Measurements from ENCODE around the gene CDC6. TPM values are rescaled to one million over a fixed set of nuclear protein-coding genes. Genes with fewer than 3 reads are reported as not detected.
A peak's percentile ranks its signal among the peaks of the same experiment; 100 is the strongest.

The CDC6 gene
- total RNA-seq, 1 experiment from 2014 or later = 96.8 TPM

GRCh38 chr17:40328386-40328766 lies 40.7 kb downstream of the CDC6 start:
- CTCF ChIA-PET = interaction anchor here (0.8 to 1.6 kb wide), 3 partner anchors 9 to 26 kb away, joined by 3 to 4 read pairs (median 3); no protein-coding TSS in a partner anchor
- intact Hi-C loops (cut with micrococcal nuclease) = no loop called here
- no peaks in the 10 kb centered on the region for H3K9me3 Mint-ChIP-seq (ENCODE audit: unreplicated experiment)
- no peak overlapping the region for H3K4me3 Mint-ChIP-seq (ENCODE audit: unreplicated experiment)
- POLR2A ChIA-PET = interaction anchor here (1.4 kb wide), 1 partner anchor 12 kb away, joined by 7 read pairs; no protein-coding TSS in a partner anchor
- H3K27ac Mint-ChIP-seq (ENCODE audit: low read depth, unreplicated experiment) = no peak overlapping the region
- no peak for DNase-seq (ENCODE audit: unreplicated experiment)
- peaks cover 15% of the 10 kb centered on the region for H3K36me3 Mint-ChIP-seq (ENCODE audit: insufficient read depth, unreplicated experiment)
- no TSS peak for BruUV-seq (replicated peaks)
- H3K27me3 Mint-ChIP-seq (ENCODE audit: insufficient read depth, unreplicated experiment) = no peaks in the 10 kb centered on the region
- peaks cover 51% of the 10 kb centered on the region for H3K4me1 Mint-ChIP-seq (ENCODE audit: insufficient read depth, unreplicated experiment)
- TF ChIP-seq, protein P1, sequence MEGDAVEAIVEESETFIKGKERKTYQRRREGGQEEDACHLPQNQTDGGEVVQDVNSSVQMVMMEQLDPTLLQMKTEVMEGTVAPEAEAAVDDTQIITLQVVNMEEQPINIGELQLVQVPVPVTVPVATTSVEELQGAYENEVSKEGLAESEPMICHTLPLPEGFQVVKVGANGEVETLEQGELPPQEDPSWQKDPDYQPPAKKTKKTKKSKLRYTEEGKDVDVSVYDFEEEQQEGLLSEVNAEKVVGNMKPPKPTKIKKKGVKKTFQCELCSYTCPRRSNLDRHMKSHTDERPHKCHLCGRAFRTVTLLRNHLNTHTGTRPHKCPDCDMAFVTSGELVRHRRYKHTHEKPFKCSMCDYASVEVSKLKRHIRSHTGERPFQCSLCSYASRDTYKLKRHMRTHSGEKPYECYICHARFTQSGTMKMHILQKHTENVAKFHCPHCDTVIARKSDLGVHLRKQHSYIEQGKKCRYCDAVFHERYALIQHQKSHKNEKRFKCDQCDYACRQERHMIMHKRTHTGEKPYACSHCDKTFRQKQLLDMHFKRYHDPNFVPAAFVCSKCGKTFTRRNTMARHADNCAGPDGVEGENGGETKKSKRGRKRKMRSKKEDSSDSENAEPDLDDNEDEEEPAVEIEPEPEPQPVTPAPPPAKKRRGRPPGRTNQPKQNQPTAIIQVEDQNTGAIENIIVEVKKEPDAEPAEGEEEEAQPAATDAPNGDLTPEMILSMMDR (IDR thresholded peaks at IDR 0.05; ENCODE audit: unreplicated experiment) = no peak

DNA sequence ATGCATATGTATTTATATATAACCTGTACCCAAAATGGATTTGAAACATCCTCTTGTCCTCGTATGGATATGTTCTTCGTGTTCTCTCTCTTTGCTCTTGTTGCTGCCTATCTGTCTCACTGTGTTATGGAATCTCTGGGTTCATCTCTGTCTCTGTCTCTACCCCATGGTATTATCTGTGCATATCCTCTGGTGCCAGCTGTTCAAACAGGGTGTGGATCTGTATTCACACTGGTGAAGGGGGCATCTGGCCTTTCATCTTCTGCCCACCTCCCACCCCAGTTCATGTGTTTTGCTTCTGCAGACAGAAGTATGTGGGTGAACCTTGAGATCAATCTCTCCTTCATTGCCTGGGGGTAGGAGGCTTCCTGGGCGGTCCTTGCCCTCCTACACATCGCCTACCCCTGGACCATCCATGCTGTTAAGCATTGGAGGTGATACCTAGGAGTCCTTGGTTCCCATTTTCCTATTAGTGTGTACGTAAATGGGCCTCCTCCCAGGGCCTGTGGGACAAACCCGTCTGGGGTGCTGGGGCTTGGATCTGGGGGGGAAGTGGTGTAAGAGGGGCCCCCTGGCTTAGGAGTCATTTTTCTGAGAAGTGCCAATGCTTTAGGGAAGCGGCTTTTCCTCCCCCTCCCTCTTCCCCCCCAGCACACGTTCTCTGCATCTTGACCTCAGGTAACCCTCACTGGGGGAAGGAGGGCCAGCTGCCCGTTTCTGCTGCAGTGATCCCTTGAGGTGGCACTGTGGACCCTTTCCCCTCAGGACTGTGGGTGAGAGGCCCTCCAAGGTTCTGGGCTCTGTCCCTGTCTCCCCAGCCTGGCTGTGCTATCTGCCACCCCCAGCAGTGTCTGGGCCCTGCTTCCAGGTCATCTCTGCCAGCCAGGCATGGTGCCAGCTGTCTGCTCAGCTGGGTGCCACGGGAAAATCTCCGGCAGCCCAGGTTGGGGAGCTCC lies 42.4 kb downstream of the CDC6 start:
- no peak overlapping the region for H3K4me3 Mint-ChIP-seq (ENCODE audit: unreplicated experiment)
- POLR2A ChIA-PET = interaction anchor here (0.6 to 1.5 kb wide), 8 partner anchors 8 to 85 kb away, joined by 3 to 5 read pairs (median 3); partner anchors contain the start of gene CDC6
- H3K9me3 Mint-ChIP-seq (ENCODE audit: unreplicated experiment) = no peaks in the 10 kb centered on the region
- no TSS peak for BruUV-seq (replicated peaks)
- TF ChIP-seq, protein P1 (IDR thresholded peaks at IDR 0.05; ENCODE audit: unreplicated experiment) = no peak
- peaks cover 11% of the 10 kb centered on the region for H3K36me3 Mint-ChIP-seq (ENCODE audit: insufficient read depth, unreplicated experiment)
- no peak overlapping the region for H3K27ac Mint-ChIP-seq (ENCODE audit: low read depth, unreplicated experiment)
- H3K27me3 Mint-ChIP-seq (ENCODE audit: insufficient read depth, unreplicated experiment) = no peaks in the 10 kb centered on the region
- peak; percentile 65 for DNase-seq (ENCODE audit: unreplicated experiment)
- intact Hi-C loops (cut with micrococcal nuclease) = no loop called here
- CTCF ChIA-PET = interaction anchor here (0.7 to 1.7 kb wide), 4 partner anchors 11 to 49 kb away, joined by 3 to 5 read pairs (median 4); no protein-coding TSS in a partner anchor
- peaks cover 55% of the 10 kb centered on the region for H3K4me1 Mint-ChIP-seq (ENCODE audit: insufficient read depth, unreplicated experiment)

DNA sequence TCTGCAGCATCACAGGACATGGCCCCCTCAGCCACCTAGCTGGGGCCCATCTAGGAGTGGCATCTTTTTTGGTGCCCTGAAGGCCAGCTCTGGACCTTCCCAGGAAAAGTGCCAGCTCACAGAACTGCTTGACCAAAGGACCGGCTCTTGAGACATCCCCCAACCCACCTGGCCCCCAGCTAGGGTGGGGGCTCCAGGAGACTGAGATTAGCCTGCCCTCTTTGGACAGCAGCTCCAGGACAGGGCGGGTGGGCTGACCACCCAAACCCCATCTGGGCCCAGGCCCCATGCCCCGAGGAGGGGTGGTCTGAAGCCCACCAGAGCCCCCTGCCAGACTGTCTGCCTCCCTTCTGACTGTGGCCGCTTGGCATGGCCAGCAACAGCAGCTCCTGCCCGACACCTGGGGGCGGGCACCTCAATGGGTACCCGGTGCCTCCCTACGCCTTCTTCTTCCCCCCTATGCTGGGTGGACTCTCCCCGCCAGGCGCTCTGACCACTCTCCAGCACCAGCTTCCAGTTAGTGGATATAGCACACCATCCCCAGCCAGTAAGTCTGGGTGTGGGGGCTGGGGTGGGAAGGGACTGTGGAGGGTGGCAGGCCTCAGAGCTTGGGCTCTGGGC lies 43.3 kb downstream of the CDC6 start:
- BruUV-seq (replicated peaks) = no TSS peak
- CTCF ChIA-PET = interaction anchor here (0.7 to 1.7 kb wide), 5 partner anchors 12 to 50 kb away, joined by 3 to 5 read pairs (median 4); no protein-coding TSS in a partner anchor
- DNase-seq (ENCODE audit: unreplicated experiment) = no peak
- POLR2A ChIA-PET = interaction anchor here (0.6 to 1.5 kb wide), 8 partner anchors 8 to 86 kb away, joined by 3 to 5 read pairs (median 3); partner anchors contain the start of gene CDC6
- H3K4me1 Mint-ChIP-seq (ENCODE audit: insufficient read depth, unreplicated experiment) = peaks cover 53% of the 10 kb centered on the region
- H3K27me3 Mint-ChIP-seq (ENCODE audit: insufficient read depth, unreplicated experiment) = no peaks in the 10 kb centered on the region
- H3K9me3 Mint-ChIP-seq (ENCODE audit: unreplicated experiment) = no peaks in the 10 kb centered on the region
- intact Hi-C loops (cut with micrococcal nuclease) = no loop called here
- H3K36me3 Mint-ChIP-seq (ENCODE audit: insufficient read depth, unreplicated experiment) = peaks cover 8% of the 10 kb centered on the region
- no peak overlapping the region for H3K4me3 Mint-ChIP-seq (ENCODE audit: unreplicated experiment)
- TF ChIP-seq, protein P1 (IDR thresholded peaks at IDR 0.05; ENCODE audit: unreplicated experiment) = no peak
- H3K27ac Mint-ChIP-seq (ENCODE audit: low read depth, unreplicated experiment) = no peak overlapping the region

Measured in MCF 10A (cell line).